Measurements from ENCODE around the gene VEZT. TPM values are rescaled to one million over a fixed set of nuclear protein-coding genes. Genes with fewer than 3 reads are reported as not detected.
A peak's percentile ranks its signal among the peaks of the same experiment; 100 is the strongest.

VEZT gene
- total RNA-seq, 2 experiments from 2014 or later: 33.3 to 41.7 TPM

Small RNA genes lying within 50 kb of the gene (microRNA-seq; reads per million reads assigned to microRNA genes)
- gene MIR331 (ENCODE audit: borderline microRNAs expressed, borderline replicate concordance) (75.9 reads per million, percentile 69 among the genes with 10 or more reads in this experiment), gene MIR3685 (ENCODE audit: borderline microRNAs expressed, borderline replicate concordance) (not detected)

Other genes with a start within 250 kb of the VEZT start
- gene NDUFA12, start 214.1 kb upstream of the VEZT start, total RNA-seq: 100 to 1,000 TPM; 172 to 219 TPM
- 10 to 100 TPM; 31.6 to 49.7 TPM for gene NR2C1, start 144.2 kb upstream of the VEZT start, total RNA-seq
- under 1 TPM; 0.56 to 0.69 TPM for gene FGD6, start 340 bp upstream of the VEZT start, total RNA-seq